H9 (cell line): Measurements from ENCODE around the gene FLVCR2. TPM values are rescaled to one million over a fixed set of nuclear protein-coding genes. Genes with fewer than 3 reads are reported as not detected.

Experiments used
- DNase-seq: peaks from one replicate; pipeline ENCODE4 v3.0.0-alpha.2; 2017
- H2AFZ ChIP-seq: one replicate; pipeline ENCODE4 v1.6.1; 2013; ENCODE audit warnings: mild to moderate bottlenecking, low read length, control low read depth, moderate library complexity
- H2AK5ac ChIP-seq: 2 replicates; pipeline ENCODE4 v1.6.1; 2013; ENCODE audit warnings: low read length, control low read depth, mixed read lengths; ENCODE audit not compliant: insufficient read length
- H2BK120ac ChIP-seq: one replicate; pipeline ENCODE4 v1.6.1; 2013; ENCODE audit warnings: low read depth, mild to moderate bottlenecking, low read length, control low read depth, inconsistent platforms; ENCODE audit not compliant: poor library complexity, severe bottlenecking
- H2BK12ac ChIP-seq: 2 replicates; pipeline ENCODE4 v1.6.1; 2013; ENCODE audit warnings: low read length, control low read depth, mixed read lengths, low read depth; ENCODE audit not compliant: insufficient read length
- H2BK15ac ChIP-seq: 2 replicates; pipeline ENCODE4 v1.6.1; 2013; ENCODE audit warnings: low read depth, low read length, control low read depth
- H2BK20ac ChIP-seq: one replicate; pipeline ENCODE4 v1.6.1; 2013; ENCODE audit warnings: low read depth, mild to moderate bottlenecking, low read length, control low read depth, inconsistent platforms; ENCODE audit not compliant: poor library complexity, severe bottlenecking
- H2BK5ac ChIP-seq: 2 replicates; pipeline ENCODE4 v1.6.1; 2013; ENCODE audit warnings: low read length, control low read depth, mixed read lengths; ENCODE audit not compliant: insufficient read length
- H3K14ac ChIP-seq: 2 replicates; pipeline ENCODE4 v1.6.1; 2013; ENCODE audit warnings: low read length, control low read depth; ENCODE audit not compliant: insufficient read depth
- H3K18ac ChIP-seq: 2 replicates; pipeline ENCODE4 v1.6.1; 2013; ENCODE audit warnings: low read depth, mild to moderate bottlenecking, mixed read lengths, low read length, control low read depth; ENCODE audit not compliant: insufficient read length
- H3K23ac ChIP-seq: 2 replicates; pipeline ENCODE4 v1.6.1; 2013; ENCODE audit warnings: low read length, control low read depth, mixed read lengths, low read depth; ENCODE audit not compliant: insufficient read length
- H3K23me2 ChIP-seq: 2 replicates; pipeline ENCODE4 v1.6.1; 2013; ENCODE audit warnings: low read depth, mild to moderate bottlenecking, mixed read lengths, low read length, control low read depth; ENCODE audit not compliant: insufficient read length, poor library complexity, severe bottlenecking
- H3K27ac ChIP-seq: 2 replicates; pipeline ENCODE4 v1.5.1; 2013; ENCODE audit warnings: low read length, control low read depth, mixed read lengths, low read depth; ENCODE audit not compliant: insufficient read length
- H3K27me3 ChIP-seq: 2 replicates; pipeline ENCODE4 v1.6.1; 2013; ENCODE audit warnings: low read length, control low read depth, inconsistent platforms; ENCODE audit not compliant: insufficient read depth
- H3K4ac ChIP-seq: 2 replicates; pipeline ENCODE4 v1.6.1; 2013; ENCODE audit warnings: low read depth, mild to moderate bottlenecking, control low read depth, inconsistent platforms, low read length, moderate library complexity
- H3K4me1 ChIP-seq: 2 replicates; pipeline ENCODE4 v1.6.1; 2013; ENCODE audit warnings: low read length, control low read depth, inconsistent platforms; ENCODE audit not compliant: insufficient read depth
- H3K4me2 ChIP-seq: 2 replicates; pipeline ENCODE4 v1.6.1; 2013; ENCODE audit warnings: low read length, control low read depth, mixed read lengths; ENCODE audit not compliant: insufficient read length, insufficient read depth
- H3K56ac ChIP-seq: 2 replicates; pipeline ENCODE4 v1.6.1; 2013; ENCODE audit warnings: low read depth, mild to moderate bottlenecking, mixed read lengths, low read length, control low read depth; ENCODE audit not compliant: insufficient read length
- H3K79me1 ChIP-seq: 2 replicates; pipeline ENCODE4 v1.6.1; 2013; ENCODE audit warnings: low read depth, mild to moderate bottlenecking, moderate library complexity, low read length, control low read depth, inconsistent platforms; ENCODE audit not compliant: insufficient read depth, poor library complexity, severe bottlenecking
- H3K79me2 ChIP-seq: 2 replicates; pipeline ENCODE4 v1.6.1; 2013; ENCODE audit warnings: low read length, control low read depth, inconsistent platforms; ENCODE audit not compliant: insufficient read depth
- H3K9ac ChIP-seq: 2 replicates; pipeline ENCODE4 v1.6.1; 2013; ENCODE audit warnings: low read length, control low read depth, mixed read lengths; ENCODE audit not compliant: insufficient read length; ENCODE audit errors: extremely low read depth
- H3K9me3 ChIP-seq: one replicate; pipeline ENCODE4 v1.6.1; 2013; ENCODE audit warnings: low read depth, low read length, inconsistent platforms; ENCODE audit not compliant: control insufficient read depth
- H3T11ph ChIP-seq: one replicate; pipeline ENCODE4 v1.6.1; 2013; ENCODE audit warnings: mild to moderate bottlenecking, low read length, control low read depth, inconsistent platforms
- H4K20me1 ChIP-seq: one replicate; pipeline ENCODE4 v1.6.1; 2013; ENCODE audit not compliant: control insufficient read depth, insufficient read length, insufficient read depth
- H4K5ac ChIP-seq: 2 replicates; pipeline ENCODE4 v1.6.1; 2013; ENCODE audit warnings: low read depth, mild to moderate bottlenecking, mixed read lengths, low read length, control low read depth; ENCODE audit not compliant: insufficient read length
- H4K8ac ChIP-seq: replicated peaks from 2 replicates; pipeline ENCODE4 v1.6.1; 2013; ENCODE audit warnings: low read length, control low read depth, mixed read lengths, low read depth; ENCODE audit not compliant: insufficient read length
- H4K91ac ChIP-seq: 2 replicates; pipeline ENCODE4 v1.6.1; 2013; ENCODE audit warnings: low read depth, mild to moderate bottlenecking, moderate library complexity, mixed read lengths, low read length, control low read depth; ENCODE audit not compliant: insufficient read length
- H3K27ac Mint-ChIP-seq, 3 experiments: 2 replicates in 2 of 3; 3 replicates in 1 of 3; pipeline ENCODE4 v1.8.0; 2020 to 2021; ENCODE audit warnings: mixed read lengths in 3 of 3, mild to moderate bottlenecking in 1 of 3, moderate library complexity in 1 of 3
- H3K27me3 Mint-ChIP-seq: 2 replicates; pipeline ENCODE4 v1.8.0; 2021; ENCODE audit warnings: low read depth, mild to moderate bottlenecking, moderate library complexity, mixed read lengths
- H3K36me3 Mint-ChIP-seq, 3 experiments: 2 replicates in 2 of 3; 3 replicates in 1 of 3; pipeline ENCODE4 v1.8.0; 2020 to 2021; ENCODE audit warnings: low read depth in 3 of 3, mixed read lengths in 3 of 3; ENCODE audit not compliant: insufficient read depth in 1 of 3
- H3K4me1 Mint-ChIP-seq, 2 experiments: 2 replicates each; pipeline ENCODE4 v1.8.0; 2020; ENCODE audit warnings: mixed read lengths in 2 of 2
- H3K4me3 Mint-ChIP-seq, 2 experiments: 2 replicates in 1 of 2; 3 replicates in 1 of 2; pipeline ENCODE4 v1.8.0; 2020 to 2021; ENCODE audit warnings: mild to moderate bottlenecking in 2 of 2, mixed read lengths in 2 of 2, moderate library complexity in 1 of 2
- H3K9me3 Mint-ChIP-seq, 2 experiments: 2 replicates in 1 of 2; 3 replicates in 1 of 2; pipeline ENCODE4 v1.8.0; 2020; ENCODE audit warnings: mild to moderate bottlenecking in 2 of 2, mixed read lengths in 2 of 2, moderate library complexity in 1 of 2
- total RNA-seq: library from RNA; stranded (reverse); gene quantifications from 2 replicates; pipeline ENCODE4 v1.2.1, GENCODE V29; 2021
- TF ChIP-seq, protein P1 (sequence below): fragments of 200-600 bp; sonication (generic); conservative IDR thresholded peaks from 3 replicates; pipeline ENCODE4 v1.8.0; 2021; ENCODE audit warnings: antibody characterized with exemption, mild to moderate bottlenecking

The FLVCR2 gene
- total RNA-seq, 1 experiment from 2014 or later = 7.1 TPM

DNA sequence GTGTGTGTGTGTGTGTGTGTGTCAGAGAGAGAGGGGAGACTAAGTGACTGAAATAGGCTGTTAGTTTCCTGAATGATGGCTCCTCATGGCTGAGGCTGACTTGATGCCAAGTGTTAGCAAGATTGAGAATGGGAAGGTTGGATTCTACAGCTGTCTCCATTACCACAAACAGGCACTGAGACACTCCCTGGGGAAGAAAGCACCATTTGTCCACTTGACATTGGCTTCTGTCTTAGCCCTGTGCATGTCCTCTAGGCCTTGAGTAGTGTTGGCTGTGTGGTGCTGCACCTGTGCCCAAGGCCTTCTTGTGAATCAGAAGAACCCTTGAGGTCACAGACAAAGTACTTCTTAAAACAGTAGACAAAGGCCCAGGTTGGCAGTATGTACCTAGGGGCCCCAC lies 66.6 kb downstream of the FLVCR2 start:
- no peak overlapping the region for H2BK15ac ChIP-seq
- H2AK5ac ChIP-seq = no peak overlapping the region
- H3K56ac ChIP-seq = no peak overlapping the region
- H2BK120ac ChIP-seq = no peak overlapping the region
- no peaks in the 10 kb centered on the region for H3K79me2 ChIP-seq
- H3K23ac ChIP-seq = no peak overlapping the region
- no peaks in the 10 kb centered on the region for H3K9me3 ChIP-seq
- no peak overlapping the region for H3K4ac ChIP-seq
- no peaks in the 10 kb centered on the region for H3K79me1 ChIP-seq
- H3K9me3 Mint-ChIP-seq = no peaks in the 10 kb centered on the region
- H4K8ac ChIP-seq = no peak overlapping the region
- peaks cover 10 to 23% (median 10%) of the 10 kb centered on the region in 3 experiments for H3K36me3 Mint-ChIP-seq
- DNase-seq = no peak
- no peak overlapping the region for H4K91ac ChIP-seq
- no peak overlapping the region for H2BK5ac ChIP-seq
- H3K27me3 Mint-ChIP-seq = no peaks in the 10 kb centered on the region
- H3K18ac ChIP-seq = no peak overlapping the region
- TF ChIP-seq, protein P1, sequence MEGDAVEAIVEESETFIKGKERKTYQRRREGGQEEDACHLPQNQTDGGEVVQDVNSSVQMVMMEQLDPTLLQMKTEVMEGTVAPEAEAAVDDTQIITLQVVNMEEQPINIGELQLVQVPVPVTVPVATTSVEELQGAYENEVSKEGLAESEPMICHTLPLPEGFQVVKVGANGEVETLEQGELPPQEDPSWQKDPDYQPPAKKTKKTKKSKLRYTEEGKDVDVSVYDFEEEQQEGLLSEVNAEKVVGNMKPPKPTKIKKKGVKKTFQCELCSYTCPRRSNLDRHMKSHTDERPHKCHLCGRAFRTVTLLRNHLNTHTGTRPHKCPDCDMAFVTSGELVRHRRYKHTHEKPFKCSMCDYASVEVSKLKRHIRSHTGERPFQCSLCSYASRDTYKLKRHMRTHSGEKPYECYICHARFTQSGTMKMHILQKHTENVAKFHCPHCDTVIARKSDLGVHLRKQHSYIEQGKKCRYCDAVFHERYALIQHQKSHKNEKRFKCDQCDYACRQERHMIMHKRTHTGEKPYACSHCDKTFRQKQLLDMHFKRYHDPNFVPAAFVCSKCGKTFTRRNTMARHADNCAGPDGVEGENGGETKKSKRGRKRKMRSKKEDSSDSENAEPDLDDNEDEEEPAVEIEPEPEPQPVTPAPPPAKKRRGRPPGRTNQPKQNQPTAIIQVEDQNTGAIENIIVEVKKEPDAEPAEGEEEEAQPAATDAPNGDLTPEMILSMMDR = no peak
- no peak overlapping the region for H2AFZ ChIP-seq
- H4K20me1 ChIP-seq = no peaks in the 10 kb centered on the region
- H3K14ac ChIP-seq = no peak overlapping the region
- H3K27ac ChIP-seq = no peak overlapping the region
- H3K27me3 ChIP-seq = no peaks in the 10 kb centered on the region
- H3K4me1 ChIP-seq = no peaks in the 10 kb centered on the region
- H3K4me1 Mint-ChIP-seq = no peaks in the 10 kb centered on the region
- H3K4me3 Mint-ChIP-seq = no peak overlapping the region
- H3K23me2 ChIP-seq = no peaks in the 10 kb centered on the region
- no peak overlapping the region for H4K5ac ChIP-seq
- no peak overlapping the region for H3K9ac ChIP-seq
- H2BK20ac ChIP-seq = no peak overlapping the region
- H3T11ph ChIP-seq = no peak overlapping the region
- H3K4me2 ChIP-seq = no peak overlapping the region
- no peak overlapping the region for H2BK12ac ChIP-seq
- peak overlapping the region in 1 of 3 experiments; percentile 12; a peak in 1 of 7 replicates for H3K27ac Mint-ChIP-seq
